ENCODE results near the gene DNER. TPM values are rescaled to one million over a fixed set of nuclear protein-coding genes. Genes with fewer than 3 reads are reported as not detected.

Gene DNER
- total RNA-seq, 2 donors from 2014 or later: 0.27 to 3.3 TPM

- DNase-seq (ENCODE audit: low spot score): peak; percentile 57
- peaks cover 28 to 64% of the 10 kb centered on the region in 2 donors for H3K4me1 ChIP-seq (ENCODE audit: control insufficient read depth in 1 of 2, low read depth in 2 of 2)
- no peaks in the 10 kb centered on the region for H3K36me3 ChIP-seq
- no peaks in the 10 kb centered on the region for H3K27me3 ChIP-seq (replicated peaks; ENCODE audit: insufficient read depth)
- H3K4me3 ChIP-seq: peak overlapping the region; percentile 49
- peak overlapping the region; percentile 83 to 84 for H3K27ac ChIP-seq
- TF ChIP-seq CTCF (IDR thresholded peaks at IDR 0.05): no peak
- no peaks in the 10 kb centered on the region for H3K9me3 ChIP-seq
- ATAC-seq (ENCODE audit: insufficient number of reproducible peaks, low FRiP score, low read depth): peak; percentile 88
Observed at GRCh38 chr2:229407170-229407569, 307.2 kb downstream of the DNER start.

- Histone ChIP-seq H3K4me3 (no peak overlapping the region), H3K27ac (peak overlapping the region; percentile 83 to 84), H3K9me3 (no peaks in the 10 kb centered on the region), H3K36me3 (no peaks in the 10 kb centered on the region), H3K4me1 (ENCODE audit: control insufficient read depth in 1 of 2, low read depth in 2 of 2) (peaks cover 23 to 51% of the 10 kb centered on the region in 2 donors), H3K27me3 (replicated peaks; ENCODE audit: insufficient read depth) (no peaks in the 10 kb centered on the region)
- TF ChIP-seq CTCF (IDR thresholded peaks at IDR 0.05): no peak
- ATAC-seq (ENCODE audit: insufficient number of reproducible peaks, low FRiP score, low read depth) (no peak), DNase-seq (ENCODE audit: low spot score) (no peak)
Observed at GRCh38 chr2:229405796-229406195, 308.6 kb downstream of the DNER start.

- Histone ChIP-seq H3K36me3 (no peaks in the 10 kb centered on the region), H3K27ac (no peak overlapping the region), H3K4me3 (no peak overlapping the region), H3K9me3 (no peaks in the 10 kb centered on the region), H3K4me1 (ENCODE audit: control insufficient read depth in 1 of 2, low read depth in 2 of 2) (peaks cover 9 to 27% of the 10 kb centered on the region in 2 donors), H3K27me3 (replicated peaks; ENCODE audit: insufficient read depth) (no peaks in the 10 kb centered on the region)
- ATAC-seq (ENCODE audit: insufficient number of reproducible peaks, low FRiP score, low read depth) (no peak), DNase-seq (ENCODE audit: low spot score) (no peak)
- TF ChIP-seq CTCF (IDR thresholded peaks at IDR 0.05): no peak
Observed at GRCh38 chr2:229403296-229403695, 311.1 kb downstream of the DNER start.

GRCh38 chr2:229401171-229401865, 313.0 kb downstream of the DNER start:
- H3K4me1 ChIP-seq (ENCODE audit: control insufficient read depth in 1 of 2, low read depth in 2 of 2): peaks cover 0 to 8% of the 10 kb centered on the region in 2 donors
- no peak for TF ChIP-seq CTCF (IDR thresholded peaks at IDR 0.05)
- no peak overlapping the region for H3K4me3 ChIP-seq
- no peaks in the 10 kb centered on the region for H3K36me3 ChIP-seq
- no peak for DNase-seq (ENCODE audit: low spot score)
- H3K27me3 ChIP-seq (replicated peaks; ENCODE audit: insufficient read depth): no peaks in the 10 kb centered on the region
- no peaks in the 10 kb centered on the region for H3K9me3 ChIP-seq
- no peak overlapping the region for H3K27ac ChIP-seq
- ATAC-seq (ENCODE audit: insufficient number of reproducible peaks, low FRiP score, low read depth): no peak

GRCh38 chr2:229393926-229394325, 320.4 kb downstream of the DNER start:
- DNase-seq (ENCODE audit: low spot score): no peak
- no peak for TF ChIP-seq CTCF (IDR thresholded peaks at IDR 0.05)
- Histone ChIP-seq H3K27ac (no peak overlapping the region), H3K4me1 (ENCODE audit: control insufficient read depth in 1 of 2, low read depth in 2 of 2) (peaks cover 2 to 11% of the 10 kb centered on the region in 2 donors), H3K9me3 (no peaks in the 10 kb centered on the region), H3K27me3 (replicated peaks; ENCODE audit: insufficient read depth) (no peaks in the 10 kb centered on the region), H3K4me3 (no peak overlapping the region), H3K36me3 (no peaks in the 10 kb centered on the region)
- no peak for ATAC-seq (ENCODE audit: insufficient number of reproducible peaks, low FRiP score, low read depth)
